ENCODE data around the gene MAP3K12.

DNA sequence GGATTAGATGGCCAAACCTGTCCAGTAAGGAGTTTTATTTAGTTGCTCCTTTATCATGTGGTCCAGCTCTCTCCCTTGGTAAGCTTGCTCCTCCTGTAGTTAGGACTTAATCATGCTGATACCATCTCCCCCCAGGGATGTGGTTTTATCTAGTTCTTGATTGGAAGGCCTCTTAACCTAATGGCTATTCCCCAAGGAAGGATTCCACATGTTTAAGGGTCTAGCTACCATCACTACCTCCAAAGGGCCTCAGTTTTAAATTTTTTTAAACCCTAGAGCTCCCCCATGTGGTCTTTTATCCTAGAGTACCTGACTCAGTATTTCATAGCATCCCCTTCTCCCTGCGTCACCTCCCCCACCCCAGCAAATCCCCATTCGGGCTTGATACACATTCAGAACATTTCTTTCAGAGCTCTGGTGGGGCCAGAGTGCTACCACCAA lies 22.5 kb downstream of the MAP3K12 start:
- TF ChIP-seq, protein P1, sequence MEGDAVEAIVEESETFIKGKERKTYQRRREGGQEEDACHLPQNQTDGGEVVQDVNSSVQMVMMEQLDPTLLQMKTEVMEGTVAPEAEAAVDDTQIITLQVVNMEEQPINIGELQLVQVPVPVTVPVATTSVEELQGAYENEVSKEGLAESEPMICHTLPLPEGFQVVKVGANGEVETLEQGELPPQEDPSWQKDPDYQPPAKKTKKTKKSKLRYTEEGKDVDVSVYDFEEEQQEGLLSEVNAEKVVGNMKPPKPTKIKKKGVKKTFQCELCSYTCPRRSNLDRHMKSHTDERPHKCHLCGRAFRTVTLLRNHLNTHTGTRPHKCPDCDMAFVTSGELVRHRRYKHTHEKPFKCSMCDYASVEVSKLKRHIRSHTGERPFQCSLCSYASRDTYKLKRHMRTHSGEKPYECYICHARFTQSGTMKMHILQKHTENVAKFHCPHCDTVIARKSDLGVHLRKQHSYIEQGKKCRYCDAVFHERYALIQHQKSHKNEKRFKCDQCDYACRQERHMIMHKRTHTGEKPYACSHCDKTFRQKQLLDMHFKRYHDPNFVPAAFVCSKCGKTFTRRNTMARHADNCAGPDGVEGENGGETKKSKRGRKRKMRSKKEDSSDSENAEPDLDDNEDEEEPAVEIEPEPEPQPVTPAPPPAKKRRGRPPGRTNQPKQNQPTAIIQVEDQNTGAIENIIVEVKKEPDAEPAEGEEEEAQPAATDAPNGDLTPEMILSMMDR (conservative IDR thresholded peaks at IDR 0.05; ENCODE audit: low read depth, low read length): peak; percentile 34
- TF ChIP-seq MAFK (IDR thresholded peaks at IDR 0.05; ENCODE audit: low read depth, low read length) (no peak), POLR2A (IDR thresholded peaks at IDR 0.05; ENCODE audit: low read depth, low read length) (no peak), MXI1 (IDR thresholded peaks at IDR 0.05; ENCODE audit: borderline replicate concordance, low read depth, low read length) (no peak), SMC3 (IDR thresholded peaks at IDR 0.05; ENCODE audit: low read depth, low read length) (no peak), RAD21 (IDR thresholded peaks at IDR 0.05; ENCODE audit: low read length) (no peak), NFE2L2 (IDR thresholded peaks at IDR 0.05; ENCODE audit: low read depth, low read length) (no peak), MAZ (IDR thresholded peaks at IDR 0.05; ENCODE audit: borderline replicate concordance, low read depth, low read length) (no peak), CEBPB (IDR thresholded peaks at IDR 0.05; ENCODE audit: low read depth, low read length) (no peak), RFX5 (IDR thresholded peaks at IDR 0.05; ENCODE audit: low read depth, low read length) (no peak), RCOR1 (IDR thresholded peaks at IDR 0.05; ENCODE audit: insufficient replicate concordance, low read length) (no peak), BHLHE40 (IDR thresholded peaks at IDR 0.05; ENCODE audit: low read depth, low read length) (no peak)
- TF ChIP-seq, protein P2, sequence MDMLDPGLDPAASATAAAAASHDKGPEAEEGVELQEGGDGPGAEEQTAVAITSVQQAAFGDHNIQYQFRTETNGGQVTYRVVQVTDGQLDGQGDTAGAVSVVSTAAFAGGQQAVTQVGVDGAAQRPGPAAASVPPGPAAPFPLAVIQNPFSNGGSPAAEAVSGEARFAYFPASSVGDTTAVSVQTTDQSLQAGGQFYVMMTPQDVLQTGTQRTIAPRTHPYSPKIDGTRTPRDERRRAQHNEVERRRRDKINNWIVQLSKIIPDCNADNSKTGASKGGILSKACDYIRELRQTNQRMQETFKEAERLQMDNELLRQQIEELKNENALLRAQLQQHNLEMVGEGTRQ (IDR thresholded peaks at IDR 0.05; ENCODE audit: low read depth, low read length): no peak
- TF ChIP-seq, protein P3, sequence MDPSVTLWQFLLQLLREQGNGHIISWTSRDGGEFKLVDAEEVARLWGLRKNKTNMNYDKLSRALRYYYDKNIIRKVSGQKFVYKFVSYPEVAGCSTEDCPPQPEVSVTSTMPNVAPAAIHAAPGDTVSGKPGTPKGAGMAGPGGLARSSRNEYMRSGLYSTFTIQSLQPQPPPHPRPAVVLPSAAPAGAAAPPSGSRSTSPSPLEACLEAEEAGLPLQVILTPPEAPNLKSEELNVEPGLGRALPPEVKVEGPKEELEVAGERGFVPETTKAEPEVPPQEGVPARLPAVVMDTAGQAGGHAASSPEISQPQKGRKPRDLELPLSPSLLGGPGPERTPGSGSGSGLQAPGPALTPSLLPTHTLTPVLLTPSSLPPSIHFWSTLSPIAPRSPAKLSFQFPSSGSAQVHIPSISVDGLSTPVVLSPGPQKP (IDR thresholded peaks at IDR 0.05; ENCODE audit: borderline replicate concordance, low read depth, low read length): no peak

All from IMR-90 (cell line).